Tongue (tissue), 2 donors: ENCODE data around the gene CEP112. TPM values are rescaled to one million over a fixed set of nuclear protein-coding genes. Genes with fewer than 3 reads are reported as not detected.
"Not testable (repeated sequence)": the region's sequence is repeated elsewhere in the genome, so short reads cannot be mapped to it uniquely, and the experiment has no call there.

Experiments used
- DNase-seq: peaks from one replicate; pipeline ENCODE4 v3.0.0-alpha.2; 2015
- total RNA-seq: library from RNA; depleted of rRNA; stranded (reverse); fragments of >200 nt; gene quantifications from one replicate; pipeline ENCODE4 v1.2.3, GENCODE V29; 2014

Gene CEP112
- total RNA-seq, 1 donor from 2014 or later, result 26.7 TPM

- DNase-seq, result no peak
Measured at GRCh38 chr17:65727832-65728231, 464.1 kb downstream of the CEP112 start.

GRCh38 chr17:65727246-65727645 lies 464.7 kb downstream of the CEP112 start:
- no peak for DNase-seq

GRCh38 chr17:65723431-65724151 lies 468.3 kb downstream of the CEP112 start:
- peak; percentile 25 for DNase-seq

- no peak for DNase-seq
Measured at GRCh38 chr17:65718601-65719000, 473.3 kb downstream of the CEP112 start.

GRCh38 chr17:65712383-65713267 lies 479.3 kb downstream of the CEP112 start:
- no peak for DNase-seq

- no peak for DNase-seq
Measured at GRCh38 chr17:65711671-65712276, 480.2 kb downstream of the CEP112 start.

GRCh38 chr17:65707780-65708179 lies 484.2 kb downstream of the CEP112 start:
- DNase-seq, result no peak

GRCh38 chr17:65704731-65705130 lies 487.2 kb downstream of the CEP112 start:
- DNase-seq, result no peak

GRCh38 chr17:65703891-65704290 lies 488.0 kb downstream of the CEP112 start:
- no peak for DNase-seq

- DNase-seq, result no peak
Measured at GRCh38 chr17:65699459-65699858, 492.5 kb downstream of the CEP112 start.

GRCh38 chr17:65698381-65699061 lies 493.4 kb downstream of the CEP112 start:
- no peak for DNase-seq

GRCh38 chr17:65697661-65698060 lies 494.3 kb downstream of the CEP112 start:
- no peak for DNase-seq

GRCh38 chr17:65696739-65697394 lies 495.1 kb downstream of the CEP112 start:
- no peak for DNase-seq

GRCh38 chr17:65694601-65695000 lies 497.3 kb downstream of the CEP112 start:
- no peak for DNase-seq

- DNase-seq, result no peak
Measured at GRCh38 chr17:65690626-65691310, 501.2 kb downstream of the CEP112 start.

- DNase-seq, result no peak
Measured at GRCh38 chr17:65688307-65688706, 503.6 kb downstream of the CEP112 start.

GRCh38 chr17:65685110-65685509 lies 506.8 kb downstream of the CEP112 start:
- DNase-seq, result no peak

- no peak for DNase-seq
Measured at GRCh38 chr17:65684631-65685030, 507.3 kb downstream of the CEP112 start.

GRCh38 chr17:65683428-65683827 lies 508.5 kb downstream of the CEP112 start:
- DNase-seq, result no peak

GRCh38 chr17:65681763-65682162 lies 510.2 kb downstream of the CEP112 start:
- DNase-seq, result not testable (repeated sequence)

GRCh38 chr17:65679165-65679845 lies 512.6 kb downstream of the CEP112 start:
- peak; percentile 87 for DNase-seq
